Liver (tissue), 9 donors: ENCODE measurements around the gene SPAG16. TPM values are rescaled to one million over a fixed set of nuclear protein-coding genes. Genes with fewer than 3 reads are reported as not detected.
"Not testable (repeated sequence)": the region's sequence is repeated elsewhere in the genome, so short reads cannot be mapped to it uniquely, and the experiment has no call there.

Experiments used
- DNase-seq: peaks from one replicate; pipeline ENCODE4 v3.0.0-alpha.2; 2017; ENCODE audit warnings: low spot score
- H3K27ac ChIP-seq, 2 donors: one replicate each; pipeline ENCODE4 v1.7.0; 2013; ENCODE audit warnings: inconsistent platforms in 2 of 2, low read length in 2 of 2, control low read depth in 1 of 2, low read depth in 1 of 2, mild to moderate bottlenecking in 1 of 2
- H3K27me3 ChIP-seq, 4 donors: one replicate each; pipeline versions ENCODE4 v1.6.1 to v1.7.0; 2013; ENCODE audit warnings: low read length in 3 of 4, inconsistent platforms in 1 of 4, mild to moderate bottlenecking in 1 of 4, moderate library complexity in 1 of 4; ENCODE audit not compliant: control insufficient read depth in 4 of 4, insufficient read depth in 4 of 4
- H3K36me3 ChIP-seq, 4 donors: one replicate each; pipeline versions ENCODE4 v1.6.1 to v1.7.0; 2013; ENCODE audit warnings: low read length in 3 of 4, mild to moderate bottlenecking in 3 of 4, low read depth in 1 of 4, moderate library complexity in 1 of 4; ENCODE audit not compliant: control insufficient read depth in 4 of 4, insufficient read depth in 3 of 4
- H3K4me1 ChIP-seq, 4 donors: one replicate each; pipeline versions ENCODE4 v1.6.1 to v1.7.0; 2013; ENCODE audit warnings: low read length in 3 of 4, mild to moderate bottlenecking in 3 of 4, moderate library complexity in 1 of 4; ENCODE audit not compliant: control insufficient read depth in 4 of 4, insufficient read depth in 4 of 4
- H3K4me3 ChIP-seq, 3 donors: one replicate each; pipeline versions ENCODE4 v1.6.1 to v1.7.0; 2013; ENCODE audit warnings: low read length in 3 of 3, control low read depth in 1 of 3, low read depth in 1 of 3, mild to moderate bottlenecking in 1 of 3
- H3K9ac ChIP-seq, 2 donors: one replicate each; pipeline ENCODE4 v1.7.0; 2013; ENCODE audit warnings: low read length in 2 of 2, mild to moderate bottlenecking in 2 of 2, moderate library complexity in 2 of 2, control low read depth in 1 of 2, low read depth in 1 of 2
- H3K9me3 ChIP-seq, 4 donors: one replicate each; pipeline versions ENCODE4 v1.6.1 to v1.7.0; 2013; ENCODE audit warnings: low read length in 3 of 4; ENCODE audit not compliant: control insufficient read depth in 4 of 4
- EGR1 ChIP-seq, 2 donors: IDR thresholded peaks; 2 replicates each; pipeline ENCODE4 v1.6.1; 2016 to 2018; ENCODE audit warnings: antibody characterized with exemption in 2 of 2, low read depth in 2 of 2
- FOXA1 ChIP-seq: IDR thresholded peaks from 2 replicates; pipeline ENCODE4 v1.6.1; 2016; ENCODE audit warnings: antibody characterized with exemption
- FOXA2 ChIP-seq: IDR thresholded peaks from 2 replicates; pipeline ENCODE4 v1.6.1; 2016; ENCODE audit warnings: antibody characterized with exemption
- GABPA ChIP-seq, 2 donors: IDR thresholded peaks in 1 of 2; conservative IDR thresholded peaks in 1 of 2; 2 replicates each; pipeline ENCODE4 v1.6.1; 2016; ENCODE audit warnings: antibody characterized with exemption in 2 of 2, mild to moderate bottlenecking in 1 of 2, moderate library complexity in 1 of 2
- HNF4A ChIP-seq, 2 donors: conservative IDR thresholded peaks; 2 replicates each; pipeline ENCODE4 v1.6.1; 2016; ENCODE audit warnings: antibody characterized with exemption in 2 of 2, mild to moderate bottlenecking in 2 of 2
- HNF4G ChIP-seq: IDR thresholded peaks from 2 replicates; pipeline ENCODE4 v1.6.1; 2016; ENCODE audit warnings: antibody characterized with exemption
- JUND ChIP-seq, 2 donors: IDR thresholded peaks; 2 replicates each; pipeline ENCODE4 v1.6.1; 2016; ENCODE audit warnings: antibody characterized with exemption in 2 of 2
- NR2F2 ChIP-seq: IDR thresholded peaks from 2 replicates; pipeline ENCODE4 v1.6.1; 2016; ENCODE audit warnings: antibody characterized with exemption
- RAD21 ChIP-seq, 2 donors: IDR thresholded peaks; 2 replicates each; pipeline ENCODE4 v1.6.1; 2016; ENCODE audit warnings: antibody characterized with exemption in 2 of 2, mild to moderate bottlenecking in 2 of 2
- RXRA ChIP-seq, 2 donors: IDR thresholded peaks; 2 replicates each; pipeline ENCODE4 v1.6.1; 2017 to 2018; ENCODE audit warnings: antibody characterized with exemption in 2 of 2, mild to moderate bottlenecking in 1 of 2
- SP1 ChIP-seq: IDR thresholded peaks from 2 replicates; pipeline ENCODE4 v1.6.1; 2018; ENCODE audit warnings: antibody characterized with exemption, mild to moderate bottlenecking
- TAF1 ChIP-seq: conservative IDR thresholded peaks from 2 replicates; pipeline ENCODE4 v1.6.1; 2016; ENCODE audit warnings: antibody characterized with exemption, mild to moderate bottlenecking
- YY1 ChIP-seq: IDR thresholded peaks from 2 replicates; pipeline ENCODE4 v1.6.1; 2016; ENCODE audit warnings: antibody characterized with exemption, mild to moderate bottlenecking
- WGBS: extraction: QIAGEN DNeasy Blood & Tissue Kit; methylation state at CpG from one replicate; pipeline ENCODE4 v1.1.7; 2013; 5-methylcytosine and 5-hydroxymethylcytosine counted together
- polyA plus RNA-seq, 2 donors: library from polyadenylated mRNA; stranded (reverse) in 1 of 2; unstranded in 1 of 2; fragments of 200-250 nt in 1 of 2; fragments of >200 nt in 1 of 2; fragmentation: Nextera tagmentation in 1 of 2; extraction: Ambion mirVana in 1 of 2; gene quantifications; one replicate each; pipeline versions ENCODE4 v1.2.1 to v1.2.3, GENCODE V29; 2013 to 2015
- total RNA-seq, 2 donors: library from RNA; depleted of rRNA; stranded (reverse); fragments of >200 nt; gene quantifications; one replicate each; pipeline ENCODE4 v1.2.3, GENCODE V29; 2014
- TF ChIP-seq, protein P1 (sequence below): IDR thresholded peaks from 2 replicates; pipeline ENCODE4 v1.6.1; 2016; ENCODE audit warnings: antibody characterized with exemption
- TF ChIP-seq, protein P2 (sequence below): IDR thresholded peaks from 2 replicates; pipeline ENCODE4 v1.6.1; 2016; ENCODE audit warnings: antibody characterized with exemption, mild to moderate bottlenecking
- TF ChIP-seq, protein P3 (sequence below): IDR thresholded peaks from 2 replicates; pipeline ENCODE4 v1.6.1; 2016; ENCODE audit warnings: antibody characterized with exemption
- TF ChIP-seq, protein P4 (sequence below): IDR thresholded peaks from 2 replicates; pipeline ENCODE4 v1.6.1; 2016; ENCODE audit warnings: antibody characterized with exemption
- TF ChIP-seq, protein P5 (sequence below): fragments of 150-350 bp; IDR thresholded peaks from 2 replicates; pipeline ENCODE4 v1.5.1; 2017; ENCODE audit warnings: improper control_type of control experiment, low read depth, low read length; ENCODE audit not compliant: missing input control
- donor health status: healthy.
- donor health status: healthy.
- donor health status: healthy.
- donor health status: healthy.
- donor health status: healthy.

The SPAG16 gene
- total and polyA plus RNA-seq, 4 donors: 6.4 to 12.7 (median 11.4) TPM

DNA sequence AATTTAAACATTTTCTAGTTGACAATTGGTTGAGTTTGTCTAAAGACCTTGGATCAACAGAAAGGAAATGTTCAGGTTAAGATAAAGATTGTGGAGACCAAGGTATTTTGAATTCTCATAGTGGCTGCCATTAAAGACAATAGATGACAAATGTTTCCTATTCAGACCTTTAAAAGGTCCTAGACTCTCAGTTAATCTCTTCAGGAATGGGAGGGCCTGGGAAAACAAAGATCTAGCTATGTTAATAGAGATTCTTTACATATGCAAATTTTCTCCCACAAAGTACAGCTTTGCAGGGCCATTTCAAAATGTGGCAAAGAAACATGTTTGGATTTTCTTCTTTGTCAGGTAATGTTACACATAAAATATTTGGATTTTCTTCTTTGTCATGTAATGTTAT is 403.9 kb downstream of the SPAG16 start:
- Histone ChIP-seq H3K9ac (no peak overlapping the region), H3K27me3 (no peaks in the 10 kb centered on the region), H3K4me3 (no peak overlapping the region), H3K9me3 (no peaks in the 10 kb centered on the region), H3K4me1 (no peaks in the 10 kb centered on the region), H3K36me3 (no peaks in the 10 kb centered on the region), H3K27ac (no peak overlapping the region)
- no peak for DNase-seq
- TF ChIP-seq FOXA1 (no peak), NR2F2 (no peak)

DNA sequence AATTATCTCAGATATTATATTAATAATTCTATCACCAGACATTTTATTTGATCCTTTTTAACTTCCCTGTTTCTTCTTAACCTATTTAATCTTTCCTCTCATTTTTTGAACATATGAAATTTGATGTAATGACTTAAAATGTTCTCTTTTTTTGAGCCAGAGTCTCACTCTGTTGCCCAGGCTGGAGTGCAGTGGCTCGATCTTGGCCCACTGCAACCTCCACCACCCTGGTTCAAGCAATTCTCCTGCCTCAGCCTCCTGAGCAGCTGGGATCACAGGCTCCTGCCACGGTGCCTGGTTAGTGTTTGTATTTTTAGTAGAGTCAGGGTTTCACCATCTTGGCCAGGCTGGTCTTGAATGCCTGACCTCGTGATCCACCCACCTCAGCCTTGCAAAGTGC is 404.6 kb downstream of the SPAG16 start:
- not testable (repeated sequence) for H3K4me1 ChIP-seq, DNase-seq, H3K9ac ChIP-seq, H3K9me3 ChIP-seq, H3K36me3 ChIP-seq, H3K27ac ChIP-seq, H3K4me3 ChIP-seq, H3K27me3 ChIP-seq
- 80% methylated on average over 3 of the region's 3 CpGs for WGBS

DNA sequence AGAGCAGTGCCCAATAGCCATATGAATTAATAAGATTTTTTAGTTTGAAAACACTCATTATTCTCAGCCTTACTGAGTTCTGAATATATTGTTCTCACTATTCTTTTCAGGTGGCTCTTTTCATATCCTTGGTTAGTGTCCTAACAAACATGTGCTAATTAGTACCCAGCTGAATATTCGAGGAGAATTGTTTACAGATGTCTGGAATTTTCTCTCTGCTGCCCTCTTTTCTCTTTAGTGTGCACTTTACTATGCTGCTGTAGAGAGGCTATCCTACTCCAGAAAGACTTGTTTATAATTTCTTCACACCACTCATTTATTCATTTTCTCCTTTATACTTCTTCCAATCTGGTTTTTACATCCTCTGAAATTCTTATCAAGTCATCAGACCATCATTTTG is 405.3 kb downstream of the SPAG16 start:
- TF ChIP-seq EGR1 (IDR thresholded peaks at IDR 0.05; ENCODE audit: low read depth in 2 of 2): no peak
- TF ChIP-seq, protein P1, sequence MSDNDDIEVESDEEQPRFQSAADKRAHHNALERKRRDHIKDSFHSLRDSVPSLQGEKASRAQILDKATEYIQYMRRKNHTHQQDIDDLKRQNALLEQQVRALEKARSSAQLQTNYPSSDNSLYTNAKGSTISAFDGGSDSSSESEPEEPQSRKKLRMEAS: no peak
- TF ChIP-seq RAD21 (IDR thresholded peaks at IDR 0.05): no peak
- TF ChIP-seq, protein P2, sequence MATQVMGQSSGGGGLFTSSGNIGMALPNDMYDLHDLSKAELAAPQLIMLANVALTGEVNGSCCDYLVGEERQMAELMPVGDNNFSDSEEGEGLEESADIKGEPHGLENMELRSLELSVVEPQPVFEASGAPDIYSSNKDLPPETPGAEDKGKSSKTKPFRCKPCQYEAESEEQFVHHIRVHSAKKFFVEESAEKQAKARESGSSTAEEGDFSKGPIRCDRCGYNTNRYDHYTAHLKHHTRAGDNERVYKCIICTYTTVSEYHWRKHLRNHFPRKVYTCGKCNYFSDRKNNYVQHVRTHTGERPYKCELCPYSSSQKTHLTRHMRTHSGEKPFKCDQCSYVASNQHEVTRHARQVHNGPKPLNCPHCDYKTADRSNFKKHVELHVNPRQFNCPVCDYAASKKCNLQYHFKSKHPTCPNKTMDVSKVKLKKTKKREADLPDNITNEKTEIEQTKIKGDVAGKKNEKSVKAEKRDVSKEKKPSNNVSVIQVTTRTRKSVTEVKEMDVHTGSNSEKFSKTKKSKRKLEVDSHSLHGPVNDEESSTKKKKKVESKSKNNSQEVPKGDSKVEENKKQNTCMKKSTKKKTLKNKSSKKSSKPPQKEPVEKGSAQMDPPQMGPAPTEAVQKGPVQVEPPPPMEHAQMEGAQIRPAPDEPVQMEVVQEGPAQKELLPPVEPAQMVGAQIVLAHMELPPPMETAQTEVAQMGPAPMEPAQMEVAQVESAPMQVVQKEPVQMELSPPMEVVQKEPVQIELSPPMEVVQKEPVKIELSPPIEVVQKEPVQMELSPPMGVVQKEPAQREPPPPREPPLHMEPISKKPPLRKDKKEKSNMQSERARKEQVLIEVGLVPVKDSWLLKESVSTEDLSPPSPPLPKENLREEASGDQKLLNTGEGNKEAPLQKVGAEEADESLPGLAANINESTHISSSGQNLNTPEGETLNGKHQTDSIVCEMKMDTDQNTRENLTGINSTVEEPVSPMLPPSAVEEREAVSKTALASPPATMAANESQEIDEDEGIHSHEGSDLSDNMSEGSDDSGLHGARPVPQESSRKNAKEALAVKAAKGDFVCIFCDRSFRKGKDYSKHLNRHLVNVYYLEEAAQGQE: no peak
- no peak for TF ChIP-seq FOXA1
- no peak for TF ChIP-seq NR2F2
- no peak for TF ChIP-seq RXRA (IDR thresholded peaks at IDR 0.05)
- no peak for TF ChIP-seq YY1
- no peak for TF ChIP-seq SP1
- TF ChIP-seq FOXA2: no peak
- TF ChIP-seq JUND (IDR thresholded peaks at IDR 0.05): no peak
- no peak for TF ChIP-seq GABPA (IDR thresholded peaks at IDR 0.05 in 1 of 2, conservative IDR thresholded peaks at IDR 0.05 in 1 of 2)
- TF ChIP-seq, protein P3, sequence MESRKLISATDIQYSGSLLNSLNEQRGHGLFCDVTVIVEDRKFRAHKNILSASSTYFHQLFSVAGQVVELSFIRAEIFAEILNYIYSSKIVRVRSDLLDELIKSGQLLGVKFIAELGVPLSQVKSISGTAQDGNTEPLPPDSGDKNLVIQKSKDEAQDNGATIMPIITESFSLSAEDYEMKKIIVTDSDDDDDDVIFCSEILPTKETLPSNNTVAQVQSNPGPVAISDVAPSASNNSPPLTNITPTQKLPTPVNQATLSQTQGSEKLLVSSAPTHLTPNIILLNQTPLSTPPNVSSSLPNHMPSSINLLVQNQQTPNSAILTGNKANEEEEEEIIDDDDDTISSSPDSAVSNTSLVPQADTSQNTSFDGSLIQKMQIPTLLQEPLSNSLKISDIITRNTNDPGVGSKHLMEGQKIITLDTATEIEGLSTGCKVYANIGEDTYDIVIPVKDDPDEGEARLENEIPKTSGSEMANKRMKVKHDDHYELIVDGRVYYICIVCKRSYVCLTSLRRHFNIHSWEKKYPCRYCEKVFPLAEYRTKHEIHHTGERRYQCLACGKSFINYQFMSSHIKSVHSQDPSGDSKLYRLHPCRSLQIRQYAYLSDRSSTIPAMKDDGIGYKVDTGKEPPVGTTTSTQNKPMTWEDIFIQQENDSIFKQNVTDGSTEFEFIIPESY: no peak
- no peak for TF ChIP-seq HNF4G
- TF ChIP-seq, protein P4, sequence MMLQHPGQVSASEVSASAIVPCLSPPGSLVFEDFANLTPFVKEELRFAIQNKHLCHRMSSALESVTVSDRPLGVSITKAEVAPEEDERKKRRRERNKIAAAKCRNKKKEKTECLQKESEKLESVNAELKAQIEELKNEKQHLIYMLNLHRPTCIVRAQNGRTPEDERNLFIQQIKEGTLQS: no peak
- no peak for TF ChIP-seq HNF4A (conservative IDR thresholded peaks at IDR 0.05)
- TF ChIP-seq TAF1: no peak
- TF ChIP-seq, protein P5, sequence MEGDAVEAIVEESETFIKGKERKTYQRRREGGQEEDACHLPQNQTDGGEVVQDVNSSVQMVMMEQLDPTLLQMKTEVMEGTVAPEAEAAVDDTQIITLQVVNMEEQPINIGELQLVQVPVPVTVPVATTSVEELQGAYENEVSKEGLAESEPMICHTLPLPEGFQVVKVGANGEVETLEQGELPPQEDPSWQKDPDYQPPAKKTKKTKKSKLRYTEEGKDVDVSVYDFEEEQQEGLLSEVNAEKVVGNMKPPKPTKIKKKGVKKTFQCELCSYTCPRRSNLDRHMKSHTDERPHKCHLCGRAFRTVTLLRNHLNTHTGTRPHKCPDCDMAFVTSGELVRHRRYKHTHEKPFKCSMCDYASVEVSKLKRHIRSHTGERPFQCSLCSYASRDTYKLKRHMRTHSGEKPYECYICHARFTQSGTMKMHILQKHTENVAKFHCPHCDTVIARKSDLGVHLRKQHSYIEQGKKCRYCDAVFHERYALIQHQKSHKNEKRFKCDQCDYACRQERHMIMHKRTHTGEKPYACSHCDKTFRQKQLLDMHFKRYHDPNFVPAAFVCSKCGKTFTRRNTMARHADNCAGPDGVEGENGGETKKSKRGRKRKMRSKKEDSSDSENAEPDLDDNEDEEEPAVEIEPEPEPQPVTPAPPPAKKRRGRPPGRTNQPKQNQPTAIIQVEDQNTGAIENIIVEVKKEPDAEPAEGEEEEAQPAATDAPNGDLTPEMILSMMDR: no peak
- H3K27me3 ChIP-seq: no peaks in the 10 kb centered on the region
- no peak overlapping the region for H3K4me3 ChIP-seq
- H3K9ac ChIP-seq: no peak overlapping the region
- no peaks in the 10 kb centered on the region for H3K4me1 ChIP-seq
- no peak overlapping the region for H3K27ac ChIP-seq
- no peaks in the 10 kb centered on the region for H3K36me3 ChIP-seq
- H3K9me3 ChIP-seq: no peaks in the 10 kb centered on the region
- WGBS: 56% methylated on average over 1 of the region's 1 CpG
- no peak for DNase-seq
